Fibroblast of skin of left biceps (primary cell): ENCODE data around the gene HEXIM1.

Experiments used
- DNase-seq, 2 experiments: peaks; one replicate each; pipeline ENCODE4 v3.0.0-alpha.2; 2013; ENCODE audit warnings: low read depth in 2 of 2

HEXIM1 gene

DNA sequence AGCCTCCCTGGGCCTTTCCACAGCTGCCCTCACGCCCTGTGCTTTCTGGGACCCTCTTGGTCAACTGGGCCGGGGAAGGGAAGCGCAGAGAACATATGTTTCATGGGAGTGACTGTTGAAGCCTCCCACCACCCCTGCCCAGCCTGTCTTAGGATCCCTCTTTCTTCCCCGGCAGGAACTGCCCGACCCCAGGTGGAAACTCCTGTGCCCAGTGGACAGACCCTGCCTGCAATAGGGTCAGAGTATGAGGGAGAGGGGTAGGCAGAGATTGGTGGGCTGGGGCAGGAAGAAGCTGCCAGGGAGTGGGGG lies 23.9 kb downstream of the HEXIM1 start:
- DNase-seq: no peak

- peak in 1 of 2 experiments; percentile 53 for DNase-seq
Observed at GRCh38 chr17:45172541-45173286, 24.4 kb downstream of the HEXIM1 start.

GRCh38 chr17:45175759-45176115 lies 27.5 kb downstream of the HEXIM1 start:
- no peak for DNase-seq

GRCh38 chr17:45177563-45177962 lies 29.3 kb downstream of the HEXIM1 start:
- DNase-seq: no peak

GRCh38 chr17:45184144-45184543 lies 35.9 kb downstream of the HEXIM1 start:
- no peak for DNase-seq

GRCh38 chr17:45186801-45187354 lies 38.6 kb downstream of the HEXIM1 start:
- DNase-seq: no peak

GRCh38 chr17:45189009-45189408 lies 40.7 kb downstream of the HEXIM1 start:
- no peak for DNase-seq

DNA sequence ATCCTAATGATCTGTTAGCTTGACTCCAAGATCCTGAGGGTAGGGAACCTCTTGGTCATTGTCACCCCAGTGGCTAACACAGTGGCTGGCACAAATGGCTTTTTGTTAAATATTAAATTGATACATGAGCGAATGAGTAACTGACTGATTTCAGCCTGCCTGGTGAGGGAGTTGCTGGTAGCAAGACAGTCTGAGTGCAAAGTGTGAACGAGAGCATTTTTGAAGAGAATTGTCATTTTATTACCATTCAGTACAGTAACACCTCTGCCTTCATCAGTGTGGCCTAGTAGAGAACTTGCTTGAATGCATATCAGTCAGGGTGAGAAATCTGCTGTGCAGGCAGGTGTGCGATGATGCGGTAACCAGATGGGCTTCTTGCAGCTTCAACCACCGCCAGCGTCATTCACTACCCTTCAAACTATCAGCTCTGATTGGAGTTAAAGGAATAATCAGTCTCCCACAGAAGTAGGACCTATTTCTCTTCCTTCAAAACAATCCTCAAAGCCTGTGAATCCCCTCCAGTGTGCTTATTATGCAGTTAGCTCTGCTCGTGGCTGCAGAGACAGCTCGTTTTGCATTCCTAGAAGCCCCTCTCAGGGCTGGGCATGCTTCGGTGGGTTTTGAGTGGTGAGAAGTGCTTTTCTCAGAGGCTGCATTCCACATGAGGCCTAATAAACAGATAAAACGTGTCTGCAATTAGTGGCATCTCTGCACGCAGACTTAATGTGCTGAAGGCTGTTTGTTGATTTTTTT lies 42.4 kb downstream of the HEXIM1 start:
- no peak for DNase-seq

GRCh38 chr17:45195424-45195823 lies 47.1 kb downstream of the HEXIM1 start:
- DNase-seq: no peak

- DNase-seq: no peak
Observed at GRCh38 chr17:45197108-45197507, 48.8 kb downstream of the HEXIM1 start.

DNA sequence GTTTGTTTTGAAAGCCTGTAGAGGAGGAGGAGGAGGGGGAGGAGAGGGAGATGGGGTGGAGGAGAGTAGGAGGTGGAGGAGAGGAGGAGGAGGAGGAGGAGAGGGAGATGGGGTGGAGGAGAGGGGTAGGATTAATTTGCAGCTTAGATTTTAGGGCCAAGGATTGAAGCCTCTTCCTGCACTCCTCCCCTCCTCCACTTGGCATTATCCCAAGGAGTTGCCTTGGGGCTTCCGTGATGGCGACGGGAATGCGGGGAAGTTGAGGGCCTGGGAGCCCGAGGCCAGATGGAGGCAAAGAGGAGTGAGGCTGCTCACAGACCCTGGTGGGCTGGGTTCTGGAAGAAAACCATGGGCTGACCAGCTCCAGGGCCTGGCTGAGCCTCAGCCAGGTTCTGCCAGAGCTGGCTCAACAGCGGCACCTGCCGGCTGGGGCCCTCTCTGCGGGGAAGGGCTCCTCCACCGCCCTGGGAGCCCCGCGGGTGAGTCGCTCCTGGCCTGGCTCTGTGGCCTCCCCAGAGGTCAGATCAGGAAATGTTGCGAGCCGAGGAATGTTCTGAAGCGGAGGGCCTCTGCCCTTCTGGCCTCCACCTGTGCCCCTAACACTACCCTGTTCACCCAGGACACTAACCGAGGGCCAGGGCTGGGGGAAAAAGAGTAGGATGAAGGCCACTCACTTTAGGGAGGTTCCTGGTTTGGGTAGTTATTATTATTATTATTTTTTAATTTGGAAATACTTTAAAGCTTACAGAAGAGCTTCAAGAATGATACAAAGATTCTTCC lies 49.5 kb downstream of the HEXIM1 start:
- DNase-seq: peak; percentile 50 to 51

GRCh38 chr17:45200701-45201100 lies 52.4 kb downstream of the HEXIM1 start:
- DNase-seq: no peak

DNA sequence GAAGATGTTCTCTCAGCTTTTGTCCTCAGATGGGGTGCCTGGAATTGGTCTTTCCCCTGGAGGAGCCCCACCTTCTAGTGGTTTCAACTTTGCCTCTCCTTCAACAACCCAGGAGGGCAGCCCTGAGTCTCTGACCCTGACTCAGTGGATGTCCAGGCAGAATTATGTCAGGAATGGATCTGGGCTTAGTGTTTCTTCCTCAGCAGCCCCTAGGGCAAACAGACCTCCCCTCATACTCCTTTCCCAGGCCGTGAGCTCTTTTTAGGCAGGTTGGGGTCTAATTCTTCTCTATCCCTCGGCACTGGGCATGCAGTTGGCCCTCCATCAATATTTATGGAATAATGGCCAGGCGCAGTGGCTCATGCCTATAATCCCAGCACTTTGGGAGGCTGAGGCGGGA lies 53.2 kb downstream of the HEXIM1 start:
- no peak for DNase-seq
